GM21390 (cell line): ENCODE data around the gene GALC.

Source experiments
- ATAC-seq: cut with Tn5 transposase; IDR thresholded peaks from one replicate; pipeline ENCODE4 v1.9.1; 2021; ENCODE audit not compliant: unreplicated experiment

GALC gene

GRCh38 chr14:87888136-87888999 is 104.6 kb downstream of the GALC start:
- no peak for ATAC-seq

- ATAC-seq, result no peak
These were observed 109.2 kb downstream of the GALC start for GRCh38 chr14:87883750-87884149.
